Renal cortex interstitium (tissue), 3 donors: ENCODE data around the gene TNNI3. TPM values are rescaled to one million over a fixed set of nuclear protein-coding genes. Genes with fewer than 3 reads are reported as not detected.

ENCODE experiments used
- polyA plus RNA-seq, 3 donors: library from polyadenylated mRNA; unstranded; fragments of 120-200 nt; gene quantifications; one replicate each; pipeline ENCODE4 v1.2.1, GENCODE V29; 2013; ENCODE audit not compliant: insufficient read length in 3 of 3

Gene TNNI3
- polyA plus RNA-seq, 3 donors: 3.4 to 3.7 (median 3.5) TPM

Other genes starting within 250 kb of the TNNI3 start
- gene NLRP7, start 210.2 kb downstream of the TNNI3 start, polyA plus RNA-seq: not detected
- gene NLRP2, start 191.4 kb downstream of the TNNI3 start, polyA plus RNA-seq: 10 to 100 TPM in 2 of 3 donors, 1 to 10 TPM in 1; 6.4 to 22.0 (median 17.9) TPM
- under 1 TPM; 0.37 to 0.68 (median 0.39) TPM for gene GP6, start 119.5 kb downstream of the TNNI3 start, polyA plus RNA-seq
- gene RDH13, start 94.6 kb downstream of the TNNI3 start, polyA plus RNA-seq: 10 to 100 TPM; 13.6 to 27.1 (median 15.9) TPM
- gene EPS8L1, start 81.9 kb downstream of the TNNI3 start, polyA plus RNA-seq: 10 to 100 TPM; 48.0 to 77.9 (median 61.6) TPM
- gene PPP1R12C, start 40.1 kb downstream of the TNNI3 start, polyA plus RNA-seq: 100 to 1,000 TPM in 1 of 3 donors, 10 to 100 TPM in 2; 66.4 to 116 (median 95.8) TPM
- 1 to 10 TPM; 2.7 to 7.0 (median 4.5) TPM for gene TNNT1, start 8.5 kb downstream of the TNNI3 start, polyA plus RNA-seq
- 1 to 10 TPM; 6.6 to 9.9 (median 8.1) TPM for gene DNAAF3, start 8.9 kb upstream of the TNNI3 start, polyA plus RNA-seq
- under 1 TPM; 0.11 to 0.47 (median 0.44) TPM for gene SYT5, start 22.6 kb upstream of the TNNI3 start, polyA plus RNA-seq
- gene PTPRH, start 51.8 kb upstream of the TNNI3 start, polyA plus RNA-seq: under 1 TPM; 0.09 to 0.16 (median 0.12) TPM
- gene TMEM86B, start 71.0 kb upstream of the TNNI3 start, polyA plus RNA-seq: 1 to 10 TPM; 2.6 to 7.1 (median 4.2) TPM
- 10 to 100 TPM; 39.3 to 52.1 (median 48.9) TPM for gene PPP6R1, start 101.3 kb upstream of the TNNI3 start, polyA plus RNA-seq
- gene HSPBP1, start 122.4 kb upstream of the TNNI3 start, polyA plus RNA-seq: 10 to 100 TPM; 23.2 to 41.2 (median 39.2) TPM
- 10 to 100 TPM; 12.7 to 16.2 (median 14.6) TPM for gene BRSK1, start 126.3 kb upstream of the TNNI3 start, polyA plus RNA-seq
- 1 to 10 TPM in 1 of 3 donors, under 1 TPM in 2; 0.72 to 2.1 (median 0.90) TPM for gene TMEM150B, start 167.6 kb upstream of the TNNI3 start, polyA plus RNA-seq
- 10 to 100 TPM; 16.5 to 34.5 (median 23.4) TPM for gene KMT5C, start 182.1 kb upstream of the TNNI3 start, polyA plus RNA-seq
- 1 to 10 TPM in 2 of 3 donors, under 1 TPM in 1; 0.82 to 1.9 (median 1.2) TPM for gene COX6B2, start 197.0 kb upstream of the TNNI3 start, polyA plus RNA-seq
- under 1 TPM; 0.12 to 0.24 (median 0.13) TPM for gene GARIN5B, start 205.5 kb upstream of the TNNI3 start, polyA plus RNA-seq
- gene IL11, start 212.7 kb upstream of the TNNI3 start, polyA plus RNA-seq: 1 to 10 TPM in 2 of 3 donors, under 1 TPM in 1; 0.84 to 2.8 (median 1.5) TPM
- gene TMEM190, start 219.1 kb upstream of the TNNI3 start, polyA plus RNA-seq: 1 to 10 TPM in 1 of 3 donors, under 1 TPM in 1, not detected in 1; 0.17 to 1.1 TPM
- gene TMEM238, start 226.6 kb upstream of the TNNI3 start, polyA plus RNA-seq: 1 to 10 TPM in 1 of 3 donors, under 1 TPM in 2; 0.58 to 1.3 (median 0.78) TPM
- gene RPL28, start 228.2 kb upstream of the TNNI3 start, polyA plus RNA-seq: 1,000 to 10,000 TPM in 2 of 3 donors, 100 to 1,000 TPM in 1; 762 to 1,286 (median 1,213) TPM